K562 (cell line): ENCODE results near the gene ANKRD34A. TPM values are rescaled to one million over a fixed set of nuclear protein-coding genes. Genes with fewer than 3 reads are reported as not detected.

Experiments used
- GABPA ChIP-seq: fragments of 200-800 bp; sonication (Bioruptor generic); conservative IDR thresholded peaks from 2 replicates; pipeline ENCODE4 v1.6.1; 2016; ENCODE audit warnings: low read depth, missing genetic modification characterization, missing compliant biosample characterization
- HDGF ChIP-seq: fragments of 450-650 bp; IDR thresholded peaks from 2 replicates; pipeline ENCODE4 v1.6.1; 2016
- HNRNPUL1 ChIP-seq: fragments of 200-400 bp; formaldehyde crosslinking; IDR thresholded peaks from 2 replicates; pipeline ENCODE4 v1.6.1; 2017; ENCODE audit warnings: low read length
- NCOA4 ChIP-seq: fragments of 450-650 bp; IDR thresholded peaks from 2 replicates; pipeline ENCODE4 v1.6.1; 2018; ENCODE audit warnings: mild to moderate bottlenecking; ENCODE audit not compliant: partially characterized antibody
- NR3C1 ChIP-seq: sonication (generic); formaldehyde crosslinking; IDR thresholded peaks from 2 replicates; pipeline ENCODE4 v1.8.1; 2022; ENCODE audit warnings: missing genetic modification reagents
- PRMT5 ChIP-seq: sonication (generic); formaldehyde crosslinking; IDR thresholded peaks from 2 replicates; pipeline ENCODE4 v1.5.0; 2020; ENCODE audit warnings: missing genetic modification reagents
- RUNX1 ChIP-seq: sonication (generic); IDR thresholded peaks from 2 replicates; pipeline ENCODE4 v1.6.1; 2016; ENCODE audit warnings: antibody characterized with exemption, low read depth
- SAFB2 ChIP-seq: fragments of 200-400 bp; formaldehyde crosslinking; IDR thresholded peaks from 2 replicates; pipeline ENCODE4 v1.6.1; 2018; ENCODE audit warnings: borderline replicate concordance, low read length, low read depth, moderate library complexity; ENCODE audit not compliant: severe bottlenecking
- TAF15 ChIP-seq: fragments of 200-400 bp; formaldehyde crosslinking; IDR thresholded peaks from 2 replicates; pipeline ENCODE4 v1.6.1; 2017; ENCODE audit warnings: mild to moderate bottlenecking, low read depth, low read length, moderate library complexity
- TCF7L2 ChIP-seq: fragments of 150-350 bp; IDR thresholded peaks from 2 replicates; pipeline ENCODE4 v1.6.1; 2016; ENCODE audit warnings: low read depth, mild to moderate bottlenecking, low read length, moderate library complexity
- ZNF217 ChIP-seq: sonication (generic); formaldehyde crosslinking; IDR thresholded peaks from 2 replicates; pipeline ENCODE4 v1.8.0; 2022; ENCODE audit warnings: mild to moderate bottlenecking, missing genetic modification reagents
- ZNF318 ChIP-seq, 2 experiments: fragments of 450-650 bp; IDR thresholded peaks; 2 replicates each; pipeline ENCODE4 v1.6.1; 2016; ENCODE audit warnings: mild to moderate bottlenecking in 2 of 2, borderline replicate concordance in 1 of 2, low read depth in 1 of 2, moderate library complexity in 1 of 2
- ZNF398 ChIP-seq: fragments of 250-450 bp; sonication (Bioruptor Pico); IDR thresholded peaks from 2 replicates; pipeline ENCODE4 v1.8.0; 2021; ENCODE audit warnings: moderate library complexity, mild to moderate bottlenecking, inconsistent platforms
- polyA plus RNA-seq, 8 experiments: library from polyadenylated mRNA; depleted of rRNA in 4 of 8; stranded (reverse) in 5 of 8; unstranded in 3 of 8; fragments of >200 nt; fragmentation: Nextera tagmentation in 2 of 8; fragmentation: Illumina TruSeq in 1 of 8; extraction: Ambion mirVana in 2 of 8; extraction: Trizol in 1 of 8; gene quantifications; 2 replicates each; pipeline versions ENCODE4 v1.2.1 to v1.2.3, GENCODE V29; 2011 to 2014; ENCODE audit warnings: inconsistent platforms in 1 of 8, missing spikeins in 1 of 8
- total RNA-seq, 7 experiments: library from RNA; depleted of rRNA in 6 of 7; stranded (reverse); fragments of >200 nt in 6 of 7; fragmentation: Illumina TruSeq in 2 of 7; extraction: Trizol in 2 of 7; gene quantifications; 2 replicates each; pipeline versions ENCODE4 v1.2.1 to v1.2.3, GENCODE V29; 2011 to 2021; ENCODE audit warnings: low replicate concordance in 1 of 7
- TF ChIP-seq, protein P1 (sequence below): fragments of 250-450 bp; sonication (Bioruptor Pico); IDR thresholded peaks from 2 replicates; pipeline ENCODE4 v1.8.0; 2022; ENCODE audit warnings: moderate library complexity, mild to moderate bottlenecking, inconsistent platforms

Gene ANKRD34A
- total and polyA plus RNA-seq, 9 of the 15 experiments (the other 6 are each of a cell fraction or from before 2014, with no cell fraction given): 0.06 to 1.6 (median 0.43) TPM

- no peak for TF ChIP-seq HNRNPUL1
- TF ChIP-seq TAF15: no peak
- TF ChIP-seq GABPA (tag): no peak
- no peak for TF ChIP-seq NR3C1 (CRISPR knock-in tag)
- TF ChIP-seq SAFB2: no peak
- TF ChIP-seq PRMT5 (CRISPR knock-in tag): no peak
- TF ChIP-seq, protein P1, sequence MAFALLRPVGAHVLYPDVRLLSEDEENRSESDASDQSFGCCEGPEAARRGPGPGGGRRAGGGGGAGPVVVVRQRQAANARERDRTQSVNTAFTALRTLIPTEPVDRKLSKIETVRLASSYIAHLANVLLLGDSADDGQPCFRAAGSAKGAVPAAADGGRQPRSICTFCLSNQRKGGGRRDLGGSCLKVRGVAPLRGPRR (CRISPR knock-in tag): no peak
- 0 out of 4 replicates have a peak, but pooled peaks of 1 of the 2 experiments have one; percentile 11 for TF ChIP-seq ZNF318 (IDR thresholded peaks at IDR 0.05; ENCODE audit: borderline replicate concordance in 1 of 2, low read depth in 1 of 2)
- no peak for TF ChIP-seq ZNF398 (CRISPR knock-in tag)
- no peak for TF ChIP-seq HDGF
- TF ChIP-seq RUNX1: no peak
- TF ChIP-seq NCOA4: no peak
- TF ChIP-seq TCF7L2: no peak
- TF ChIP-seq ZNF217: no peak
These were observed 26.0 kb upstream of the ANKRD34A start (continued) for GRCh38 chr1:145990249-145990855.
